Loucy (cell line): ENCODE data around the gene CDK15.

ENCODE experiments used
- CTCF ChIP-seq: fragments of 200-600 bp; sonication (generic); conservative IDR thresholded peaks from 2 replicates; pipeline ENCODE4 v1.5.1; 2014; ENCODE audit warnings: mild to moderate bottlenecking, antibody characterized with exemption, low read length
- EZH2phosphoT487 ChIP-seq: fragments of 200-600 bp; IDR thresholded peaks from 2 replicates; pipeline ENCODE4 v1.6.1; 2018; ENCODE audit warnings: antibody characterized with exemption, mild to moderate bottlenecking, moderate library complexity, borderline replicate concordance

GRCh38 chr2:201890453-201890852, 84.1 kb downstream of the CDK15 start:
- TF ChIP-seq CTCF (no peak), EZH2phosphoT487 (no peak)
